Progenitor cell of endocrine pancreas (in vitro differentiated cells): ENCODE data around the gene CST7. TPM values are rescaled to one million over a fixed set of nuclear protein-coding genes. Genes with fewer than 3 reads are reported as not detected.

Experiments used
- DNase-seq: peaks from one replicate; pipeline ENCODE4 v3.0.0; 2021; ENCODE audit warnings: low spot score; ENCODE audit not compliant: unreplicated experiment
- H3K27ac Mint-ChIP-seq: 2 replicates; pipeline ENCODE4 v1.8.0; 2021; ENCODE audit warnings: mild to moderate bottlenecking, moderate library complexity, mixed read lengths
- H3K27me3 Mint-ChIP-seq: 2 replicates; pipeline ENCODE4 v1.8.0; 2021; ENCODE audit warnings: mixed read lengths
- H3K36me3 Mint-ChIP-seq: 2 replicates; pipeline ENCODE4 v1.8.0; 2022; ENCODE audit warnings: mixed read lengths; ENCODE audit not compliant: insufficient read depth
- H3K4me1 Mint-ChIP-seq: 2 replicates; pipeline ENCODE4 v1.8.0; 2021; ENCODE audit warnings: low read depth, mixed read lengths
- H3K4me3 Mint-ChIP-seq: 2 replicates; pipeline ENCODE4 v1.8.0; 2021; ENCODE audit warnings: low read depth, mild to moderate bottlenecking, moderate library complexity, mixed read lengths
- H3K9me3 Mint-ChIP-seq: 2 replicates; pipeline ENCODE4 v1.8.0; 2021; ENCODE audit warnings: low read depth, mixed read lengths
- total RNA-seq: library from RNA; stranded (reverse); gene quantifications from 2 replicates; pipeline ENCODE4 v1.2.1, GENCODE V29; 2021
- TF ChIP-seq, protein P1 (sequence below): fragments of 200-600 bp; sonication (generic); IDR thresholded peaks from one replicate; pipeline ENCODE4 v1.5.0; 2021; ENCODE audit warnings: antibody characterized with exemption, mild to moderate bottlenecking; ENCODE audit not compliant: unreplicated experiment

Gene CST7
- total RNA-seq, 1 donor from 2014 or later, result not detected

DNA sequence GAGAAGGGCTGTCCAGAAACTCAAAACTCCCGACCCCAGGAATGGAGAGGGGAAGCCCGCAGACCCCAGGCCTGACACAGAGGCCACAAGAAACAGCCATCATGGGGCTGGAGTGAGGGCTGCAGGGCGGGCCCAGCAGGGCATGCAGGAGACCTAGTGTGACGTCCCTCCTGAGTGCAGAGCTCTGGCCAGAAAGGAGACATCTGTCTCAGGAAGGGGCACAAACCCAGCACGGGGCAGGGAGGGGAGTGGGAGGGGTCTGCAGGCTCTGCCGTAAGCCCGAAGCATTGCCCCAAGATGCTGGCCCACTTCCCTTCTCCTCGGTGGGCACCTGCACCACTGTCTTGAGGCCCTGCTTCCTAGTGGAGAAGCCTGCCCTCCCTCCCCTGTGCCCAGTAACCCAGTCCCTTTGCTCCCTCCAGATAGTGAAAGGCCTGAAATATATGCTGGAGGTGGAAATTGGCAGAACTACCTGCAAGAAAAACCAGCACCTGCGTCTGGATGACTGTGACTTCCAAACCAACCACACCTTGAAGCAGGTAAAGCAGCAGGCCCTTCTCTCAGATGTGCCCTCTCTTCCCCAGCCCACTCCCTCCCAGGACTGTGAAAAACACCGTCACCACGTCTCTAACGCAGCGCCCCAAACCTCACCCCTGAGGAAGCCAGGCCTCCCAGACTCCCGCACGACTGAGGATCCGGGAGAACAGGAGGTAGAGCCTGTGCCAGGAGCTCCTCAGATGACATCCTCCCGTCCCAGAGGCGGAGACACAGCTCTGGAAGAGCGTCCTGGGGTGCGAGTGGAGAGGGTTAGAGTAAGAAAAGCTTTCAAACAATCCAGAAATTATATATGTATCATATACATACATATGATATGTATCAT is 9.7 kb downstream of the CST7 start:
- H3K27ac Mint-ChIP-seq, result no peak overlapping the region
- TF ChIP-seq, protein P1, sequence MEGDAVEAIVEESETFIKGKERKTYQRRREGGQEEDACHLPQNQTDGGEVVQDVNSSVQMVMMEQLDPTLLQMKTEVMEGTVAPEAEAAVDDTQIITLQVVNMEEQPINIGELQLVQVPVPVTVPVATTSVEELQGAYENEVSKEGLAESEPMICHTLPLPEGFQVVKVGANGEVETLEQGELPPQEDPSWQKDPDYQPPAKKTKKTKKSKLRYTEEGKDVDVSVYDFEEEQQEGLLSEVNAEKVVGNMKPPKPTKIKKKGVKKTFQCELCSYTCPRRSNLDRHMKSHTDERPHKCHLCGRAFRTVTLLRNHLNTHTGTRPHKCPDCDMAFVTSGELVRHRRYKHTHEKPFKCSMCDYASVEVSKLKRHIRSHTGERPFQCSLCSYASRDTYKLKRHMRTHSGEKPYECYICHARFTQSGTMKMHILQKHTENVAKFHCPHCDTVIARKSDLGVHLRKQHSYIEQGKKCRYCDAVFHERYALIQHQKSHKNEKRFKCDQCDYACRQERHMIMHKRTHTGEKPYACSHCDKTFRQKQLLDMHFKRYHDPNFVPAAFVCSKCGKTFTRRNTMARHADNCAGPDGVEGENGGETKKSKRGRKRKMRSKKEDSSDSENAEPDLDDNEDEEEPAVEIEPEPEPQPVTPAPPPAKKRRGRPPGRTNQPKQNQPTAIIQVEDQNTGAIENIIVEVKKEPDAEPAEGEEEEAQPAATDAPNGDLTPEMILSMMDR, result no peak
- H3K4me3 Mint-ChIP-seq, result no peak overlapping the region
- no peaks in the 10 kb centered on the region for H3K9me3 Mint-ChIP-seq
- H3K36me3 Mint-ChIP-seq, result peaks cover 5% of the 10 kb centered on the region
- DNase-seq, result no peak
- peaks cover 2% of the 10 kb centered on the region for H3K4me1 Mint-ChIP-seq
- no peaks in the 10 kb centered on the region for H3K27me3 Mint-ChIP-seq

DNA sequence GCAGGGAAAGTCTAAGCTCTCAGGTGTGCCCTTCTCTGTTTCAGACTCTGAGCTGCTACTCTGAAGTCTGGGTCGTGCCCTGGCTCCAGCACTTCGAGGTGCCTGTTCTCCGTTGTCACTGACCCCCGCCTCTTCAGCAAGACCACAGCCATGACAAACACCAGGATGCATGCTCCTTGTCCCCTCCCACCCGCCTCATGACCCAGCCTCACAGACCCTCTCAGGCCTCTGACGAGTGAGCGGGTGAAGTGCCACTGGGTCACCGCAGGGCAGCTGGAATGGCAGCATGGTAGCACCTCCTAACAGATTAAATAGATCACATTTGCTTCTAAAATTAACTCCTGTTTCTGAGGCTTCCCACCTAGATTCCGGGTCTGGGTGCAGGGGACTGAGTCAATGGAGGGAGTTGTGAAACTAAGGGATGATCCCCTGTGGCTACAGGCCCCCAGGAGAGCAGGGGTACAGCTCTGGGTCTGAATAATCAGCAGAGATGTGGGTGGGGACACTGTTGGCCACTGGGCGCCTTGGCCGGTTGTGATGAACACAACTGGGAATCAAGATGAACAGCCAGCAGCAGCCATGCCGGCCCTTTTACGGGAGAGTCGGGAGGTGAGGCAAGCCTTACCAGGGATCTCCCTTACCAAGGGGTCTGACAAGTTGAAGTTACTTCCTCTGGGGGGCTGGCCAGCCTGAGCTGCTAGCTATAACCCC is 10.7 kb downstream of the CST7 start:
- H3K27me3 Mint-ChIP-seq, result no peaks in the 10 kb centered on the region
- H3K4me1 Mint-ChIP-seq, result peaks cover 2% of the 10 kb centered on the region
- H3K4me3 Mint-ChIP-seq, result no peak overlapping the region
- no peak for DNase-seq
- no peak overlapping the region for H3K27ac Mint-ChIP-seq
- TF ChIP-seq, protein P1, result no peak
- H3K36me3 Mint-ChIP-seq, result peaks cover 8% of the 10 kb centered on the region
- no peaks in the 10 kb centered on the region for H3K9me3 Mint-ChIP-seq

DNA sequence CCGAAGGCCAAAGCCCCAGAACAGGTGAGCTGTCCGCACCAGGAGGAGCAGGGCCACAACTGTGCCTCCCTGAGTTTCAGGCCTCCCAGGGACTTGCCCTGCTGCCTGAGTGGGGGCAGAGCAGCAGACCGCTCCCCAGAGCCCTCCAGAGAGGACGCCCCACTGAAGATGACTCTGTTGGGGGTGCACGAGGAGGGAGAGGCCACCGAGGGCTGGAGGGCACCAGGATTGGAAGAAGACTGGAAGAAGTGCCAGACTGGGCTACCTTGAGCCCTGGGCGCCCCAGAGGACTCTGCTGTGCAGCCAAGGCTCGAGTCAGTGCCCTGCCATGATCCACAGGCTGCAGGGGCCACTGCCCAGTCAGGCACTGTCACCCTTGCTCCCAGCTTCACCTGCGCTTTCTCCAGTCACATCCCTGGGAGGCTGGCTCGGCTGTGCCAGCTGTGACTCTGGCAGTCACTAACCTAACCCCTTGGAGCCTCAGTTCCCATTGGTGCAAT is 11.3 kb downstream of the CST7 start:
- Mint-ChIP-seq H3K36me3 (peaks cover 8% of the 10 kb centered on the region), H3K27me3 (no peaks in the 10 kb centered on the region), H3K9me3 (no peaks in the 10 kb centered on the region), H3K4me1 (peaks cover 2% of the 10 kb centered on the region), H3K27ac (no peak overlapping the region), H3K4me3 (no peak overlapping the region)
- TF ChIP-seq, protein P1, result no peak
- no peak for DNase-seq

DNA sequence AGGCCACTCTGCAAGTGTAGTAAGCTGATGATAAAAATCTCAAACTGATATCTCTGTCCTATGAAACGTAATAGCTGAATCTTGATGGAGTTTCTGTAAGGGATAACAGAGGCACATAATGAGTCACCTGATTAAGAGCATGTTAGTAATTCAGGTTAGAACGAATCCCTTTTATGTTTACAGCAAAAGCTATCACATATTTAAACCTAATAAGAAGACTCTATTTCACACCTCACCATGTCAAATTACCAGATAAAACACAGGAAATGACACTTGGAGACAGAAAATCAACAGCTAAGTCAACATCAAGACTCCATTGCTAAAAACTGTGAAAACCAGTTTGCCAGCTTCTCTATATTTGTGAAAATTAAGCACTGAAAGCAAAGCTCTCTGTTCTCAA is 11.8 kb downstream of the CST7 start:
- no peak overlapping the region for H3K27ac Mint-ChIP-seq
- peaks cover 2% of the 10 kb centered on the region for H3K4me1 Mint-ChIP-seq
- H3K36me3 Mint-ChIP-seq, result peaks cover 9% of the 10 kb centered on the region
- TF ChIP-seq, protein P1, result no peak
- H3K4me3 Mint-ChIP-seq, result no peak overlapping the region
- H3K27me3 Mint-ChIP-seq, result no peaks in the 10 kb centered on the region
- no peaks in the 10 kb centered on the region for H3K9me3 Mint-ChIP-seq
- DNase-seq, result no peak

DNA sequence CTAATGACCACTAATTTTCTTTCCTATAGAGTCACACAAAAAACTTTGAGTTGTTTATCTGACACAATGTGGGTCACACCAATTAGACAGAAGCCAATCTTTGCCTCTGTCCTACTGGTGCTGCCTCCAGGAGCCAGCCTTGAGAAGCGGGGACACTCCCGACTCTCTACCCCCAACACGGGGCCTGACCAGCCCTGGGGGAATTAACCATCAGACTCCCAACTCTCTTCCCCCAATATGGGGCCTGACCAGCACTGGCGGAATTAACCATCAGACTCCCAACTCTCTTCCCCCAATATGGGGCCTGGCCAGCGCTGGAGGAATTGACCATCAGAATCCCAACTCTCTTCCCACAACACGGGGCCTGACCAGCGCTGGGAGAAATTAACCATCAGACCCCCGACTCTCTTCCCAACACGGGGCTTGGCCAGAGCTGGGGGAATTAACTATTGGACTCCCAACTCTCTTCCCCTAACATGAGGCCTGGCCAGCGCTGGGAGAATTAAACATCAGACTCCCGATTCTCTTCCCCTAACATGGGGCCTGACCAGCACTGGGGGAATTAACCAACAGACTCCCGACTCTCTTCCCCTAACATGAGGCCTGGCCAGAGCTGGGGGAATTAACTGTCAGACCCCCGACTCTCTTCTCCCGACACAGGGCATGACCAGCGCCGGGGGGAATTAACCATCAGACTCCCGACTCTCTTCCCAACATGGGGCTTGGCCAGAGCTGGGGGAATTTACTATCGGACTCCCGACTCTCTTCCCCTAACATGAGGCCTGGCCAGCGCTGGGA is 12.5 kb downstream of the CST7 start:
- no peak for DNase-seq
- H3K4me3 Mint-ChIP-seq, result no peak overlapping the region
- no peak overlapping the region for H3K27ac Mint-ChIP-seq
- H3K36me3 Mint-ChIP-seq, result peaks cover 10% of the 10 kb centered on the region
- no peaks in the 10 kb centered on the region for H3K9me3 Mint-ChIP-seq
- no peaks in the 10 kb centered on the region for H3K27me3 Mint-ChIP-seq
- H3K4me1 Mint-ChIP-seq, result peaks cover 2% of the 10 kb centered on the region
- TF ChIP-seq, protein P1, result no peak
